Body of pancreas (tissue), 4 donors: Measurements from ENCODE around the gene CCDC174.

Experiments
- POLR2A ChIP-seq, 3 donors: fragments of 450-650 bp; IDR thresholded peaks; one replicate each; pipeline ENCODE4 v1.6.1; 2016; ENCODE audit warnings: antibody characterized with exemption in 3 of 3, mild to moderate bottlenecking in 2 of 3
- TF ChIP-seq, protein P1 (sequence below), 7 experiments: fragments of 450-650 bp in 4 of 7; fragments of 200-600 bp in 3 of 7; sonication (generic) in 3 of 7; IDR thresholded peaks; one replicate each; pipeline ENCODE4 v1.5.1; 2016 to 2019; ENCODE audit warnings: antibody characterized with exemption in 7 of 7

DNA sequence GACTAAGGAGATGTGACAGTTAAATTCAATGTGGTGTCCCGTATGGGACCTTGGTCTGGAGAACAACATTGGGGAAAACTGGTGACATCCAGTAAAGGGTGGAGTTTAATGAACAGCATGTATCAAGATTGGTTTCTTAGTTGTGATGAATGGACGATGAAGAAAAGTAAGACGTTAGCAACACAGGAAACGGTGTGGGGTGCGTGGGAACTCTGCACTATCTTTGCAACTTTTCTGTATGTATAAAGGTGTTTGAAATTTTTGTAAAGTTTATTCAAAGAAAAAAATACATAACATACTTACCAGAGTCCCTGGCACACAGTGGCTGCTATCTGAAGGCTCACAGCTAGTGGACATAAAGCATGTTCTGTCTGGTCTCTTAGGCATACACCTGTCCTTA lies 6.1 kb upstream of the CCDC174 start:
- TF ChIP-seq, protein P1, sequence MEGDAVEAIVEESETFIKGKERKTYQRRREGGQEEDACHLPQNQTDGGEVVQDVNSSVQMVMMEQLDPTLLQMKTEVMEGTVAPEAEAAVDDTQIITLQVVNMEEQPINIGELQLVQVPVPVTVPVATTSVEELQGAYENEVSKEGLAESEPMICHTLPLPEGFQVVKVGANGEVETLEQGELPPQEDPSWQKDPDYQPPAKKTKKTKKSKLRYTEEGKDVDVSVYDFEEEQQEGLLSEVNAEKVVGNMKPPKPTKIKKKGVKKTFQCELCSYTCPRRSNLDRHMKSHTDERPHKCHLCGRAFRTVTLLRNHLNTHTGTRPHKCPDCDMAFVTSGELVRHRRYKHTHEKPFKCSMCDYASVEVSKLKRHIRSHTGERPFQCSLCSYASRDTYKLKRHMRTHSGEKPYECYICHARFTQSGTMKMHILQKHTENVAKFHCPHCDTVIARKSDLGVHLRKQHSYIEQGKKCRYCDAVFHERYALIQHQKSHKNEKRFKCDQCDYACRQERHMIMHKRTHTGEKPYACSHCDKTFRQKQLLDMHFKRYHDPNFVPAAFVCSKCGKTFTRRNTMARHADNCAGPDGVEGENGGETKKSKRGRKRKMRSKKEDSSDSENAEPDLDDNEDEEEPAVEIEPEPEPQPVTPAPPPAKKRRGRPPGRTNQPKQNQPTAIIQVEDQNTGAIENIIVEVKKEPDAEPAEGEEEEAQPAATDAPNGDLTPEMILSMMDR (IDR thresholded peaks at IDR 0.05), result no peak
- TF ChIP-seq POLR2A (IDR thresholded peaks at IDR 0.05), result no peak
